Stimulated activated CD4-positive, alpha-beta T cell treated with anti-CD3 and anti-CD28 coated beads, Interleukin-12 subunit alpha, Interleukin-12 subunit beta, amount 100 ng/mL, for 24 hours (primary cell): ENCODE data around the gene GPRC5D.

Experiments used
- DNase-seq, 2 experiments: peaks; one replicate each; pipeline ENCODE4 v3.0.0-alpha.2; 2020; ENCODE audit warnings: low read depth in 2 of 2

The GPRC5D gene

DNA sequence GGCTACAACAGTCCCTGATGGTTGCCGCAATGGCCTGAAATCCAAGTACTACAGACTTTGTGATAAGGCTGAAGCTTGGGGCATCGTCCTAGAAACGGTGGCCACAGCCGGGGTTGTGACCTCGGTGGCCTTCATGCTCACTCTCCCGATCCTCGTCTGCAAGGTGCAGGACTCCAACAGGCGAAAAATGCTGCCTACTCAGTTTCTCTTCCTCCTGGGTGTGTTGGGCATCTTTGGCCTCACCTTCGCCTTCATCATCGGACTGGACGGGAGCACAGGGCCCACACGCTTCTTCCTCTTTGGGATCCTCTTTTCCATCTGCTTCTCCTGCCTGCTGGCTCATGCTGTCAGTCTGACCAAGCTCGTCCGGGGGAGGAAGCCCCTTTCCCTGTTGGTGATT is 43.7 kb downstream of the GPRC5D start:
- DNase-seq, result no peak

DNA sequence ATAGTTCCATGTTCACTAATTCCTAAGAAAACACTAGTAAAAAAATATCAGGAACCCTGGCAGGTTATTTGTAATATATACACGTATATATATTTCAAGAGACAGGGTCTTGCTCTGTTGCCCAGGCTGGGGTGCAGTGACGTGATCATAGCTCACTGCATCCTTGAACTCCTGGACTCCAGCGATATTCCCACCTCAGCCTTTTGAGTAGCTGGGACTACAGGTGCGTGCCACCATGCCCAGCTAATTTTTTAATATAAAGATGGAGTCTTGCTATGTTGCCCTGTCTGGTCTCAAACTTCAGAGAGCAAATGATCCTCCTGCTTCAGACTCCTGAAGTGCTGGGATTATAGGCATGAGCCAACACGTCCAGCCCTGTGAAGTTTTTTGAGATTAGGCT is 44.4 kb downstream of the GPRC5D start:
- no peak for DNase-seq

DNA sequence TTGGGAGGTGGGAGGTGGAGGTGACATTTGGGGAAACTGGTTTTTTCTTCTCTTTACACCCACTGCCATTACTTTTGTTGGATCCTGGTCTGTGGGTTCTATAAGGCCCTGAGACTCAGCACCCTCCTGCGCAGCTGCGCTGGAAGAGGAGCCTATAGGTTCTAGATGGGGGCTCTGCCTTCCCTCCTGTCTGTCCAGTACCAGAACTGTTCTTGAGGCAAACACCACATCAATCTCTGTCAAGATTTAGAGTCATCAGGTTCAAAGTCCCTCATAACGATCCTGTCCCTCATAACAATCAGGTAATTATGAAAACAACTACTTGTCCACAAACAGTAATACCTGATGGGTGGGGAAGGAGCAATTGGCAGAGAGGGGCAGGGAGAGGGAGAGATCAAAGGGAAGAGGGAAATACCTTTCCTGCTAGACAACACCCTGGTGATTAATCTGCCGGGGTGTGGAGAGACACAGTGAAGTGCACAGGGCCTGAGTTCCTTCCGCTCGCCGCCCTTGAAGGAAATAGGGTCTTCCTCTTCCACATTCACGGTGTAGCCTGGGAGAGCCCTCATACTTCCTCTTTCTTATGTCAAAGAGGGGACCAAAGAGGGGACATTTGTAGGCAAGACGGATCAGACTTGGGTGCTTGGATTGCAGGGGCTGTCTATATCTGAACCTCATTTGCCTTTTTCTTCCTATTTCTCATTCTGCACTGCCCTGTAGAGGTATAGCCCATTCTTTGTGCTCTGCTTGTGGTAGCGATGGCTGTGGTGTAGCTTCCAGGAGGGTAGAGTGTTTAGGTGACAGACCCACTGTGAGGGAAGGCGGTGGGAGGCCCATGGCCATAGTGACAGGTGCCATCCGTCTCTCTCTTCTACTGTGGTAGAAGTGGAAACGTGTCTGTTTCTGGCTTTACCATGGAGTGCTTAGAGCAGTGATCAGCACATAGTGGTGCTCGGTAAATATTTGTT is 48.0 kb downstream of the GPRC5D start:
- no peak for DNase-seq

DNA sequence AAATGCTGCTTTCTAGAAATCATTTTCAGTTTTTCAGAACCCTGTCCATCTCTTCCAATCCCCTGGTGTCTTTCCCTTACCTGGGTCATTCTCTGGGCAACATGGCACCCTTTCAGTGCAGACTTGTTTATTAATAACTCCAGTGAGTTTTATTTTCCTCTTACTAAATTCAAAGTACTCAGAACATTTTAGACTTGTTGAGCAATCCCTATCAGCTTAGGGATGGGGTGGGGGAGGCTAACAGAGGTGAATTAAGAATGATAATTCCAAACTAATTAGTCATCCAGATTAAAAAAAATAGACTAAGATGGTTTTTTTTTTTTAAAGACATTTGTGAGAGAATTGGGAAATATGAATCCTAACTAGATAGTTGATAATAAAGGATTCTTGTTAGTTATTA is 49.9 kb downstream of the GPRC5D start:
- DNase-seq, result no peak

DNA sequence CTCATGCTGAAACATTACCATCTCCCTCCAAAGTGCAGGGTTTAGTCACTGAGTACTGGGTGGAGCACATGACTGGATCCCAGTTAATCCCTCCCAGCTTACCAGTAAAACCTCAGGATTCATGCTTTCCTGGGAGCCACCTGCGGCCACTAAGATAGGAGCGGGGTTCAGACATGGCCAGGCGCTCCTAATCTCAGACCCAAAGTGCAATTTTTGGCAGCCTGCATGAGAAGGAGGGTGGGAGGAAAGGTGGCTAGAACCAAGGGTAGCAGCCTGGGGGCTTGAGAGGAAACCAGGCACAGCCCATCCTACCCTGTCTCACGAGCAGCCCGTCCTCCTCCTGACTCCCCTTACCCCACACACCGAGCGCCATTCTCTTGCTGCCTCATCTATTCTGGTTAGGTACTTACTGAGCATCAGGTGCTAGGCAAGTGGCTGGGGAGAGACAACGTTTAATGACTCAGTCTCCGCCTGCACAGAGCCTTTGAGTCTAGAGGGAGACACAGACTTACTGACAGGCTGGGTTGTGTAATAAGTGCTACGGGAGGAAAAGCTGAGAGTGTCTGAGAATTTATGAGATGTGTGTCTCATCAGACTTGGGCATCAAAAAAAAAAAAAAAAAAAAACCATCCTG is 50.7 kb downstream of the GPRC5D start:
- no peak for DNase-seq

DNA sequence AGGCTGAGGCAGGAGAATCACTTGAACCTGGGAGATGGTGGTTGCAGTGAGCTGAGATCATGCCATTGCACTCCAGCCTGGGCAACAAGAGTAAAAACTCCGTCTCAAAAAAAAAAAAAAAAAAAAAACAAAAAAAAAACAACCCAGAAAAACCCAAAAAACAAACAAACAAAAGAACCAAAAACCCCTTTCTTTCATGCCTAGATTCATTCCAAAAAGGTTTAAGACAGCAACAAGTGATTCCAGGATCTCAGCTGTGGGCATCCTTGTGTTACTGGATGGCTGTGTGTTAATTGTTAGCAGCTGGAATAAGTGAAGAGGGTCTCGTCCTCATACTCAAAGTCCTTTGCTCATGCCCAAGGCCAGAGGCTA is 51.2 kb downstream of the GPRC5D start:
- no peak for DNase-seq

DNA sequence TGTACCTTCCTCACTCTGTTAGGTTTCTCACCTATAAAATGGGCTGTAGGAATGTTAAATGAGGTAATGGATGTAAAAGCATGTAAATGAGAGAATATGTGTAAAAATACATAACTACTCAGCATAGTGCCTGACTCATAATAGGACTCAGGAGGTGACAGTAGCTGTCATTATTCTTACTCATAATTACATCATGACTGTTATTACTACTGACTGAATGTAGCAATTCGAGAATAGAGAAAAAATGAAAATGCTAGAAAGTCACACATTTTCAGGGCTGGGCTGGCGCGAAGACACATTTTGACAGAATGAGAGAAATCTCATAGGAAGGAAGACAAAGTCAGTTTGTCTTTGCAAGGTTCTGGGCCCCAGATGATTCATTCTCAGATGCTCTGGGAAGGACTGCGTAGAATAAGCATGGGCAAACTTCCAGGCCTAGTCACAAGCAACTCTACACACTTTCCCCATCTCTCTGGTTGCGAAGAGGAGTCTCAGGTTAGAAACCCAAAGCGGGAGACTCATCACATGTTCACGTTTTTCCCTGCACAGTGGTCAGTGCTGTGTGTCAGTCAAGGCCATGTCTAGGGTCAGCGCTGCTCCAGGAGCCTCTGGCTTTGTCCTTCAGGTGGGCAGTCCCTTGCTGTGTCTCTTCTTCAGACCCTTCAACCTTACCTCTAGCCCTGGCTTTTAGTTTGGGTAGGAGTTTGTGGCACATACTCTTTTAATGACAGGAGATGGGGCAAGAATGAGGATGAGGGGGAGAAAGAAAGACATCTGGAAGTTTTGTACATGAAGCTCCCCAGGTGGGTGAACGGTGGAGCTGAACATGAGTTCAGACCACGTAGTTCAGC is 52.2 kb downstream of the GPRC5D start:
- peak; percentile 30 to 57 for DNase-seq

DNA sequence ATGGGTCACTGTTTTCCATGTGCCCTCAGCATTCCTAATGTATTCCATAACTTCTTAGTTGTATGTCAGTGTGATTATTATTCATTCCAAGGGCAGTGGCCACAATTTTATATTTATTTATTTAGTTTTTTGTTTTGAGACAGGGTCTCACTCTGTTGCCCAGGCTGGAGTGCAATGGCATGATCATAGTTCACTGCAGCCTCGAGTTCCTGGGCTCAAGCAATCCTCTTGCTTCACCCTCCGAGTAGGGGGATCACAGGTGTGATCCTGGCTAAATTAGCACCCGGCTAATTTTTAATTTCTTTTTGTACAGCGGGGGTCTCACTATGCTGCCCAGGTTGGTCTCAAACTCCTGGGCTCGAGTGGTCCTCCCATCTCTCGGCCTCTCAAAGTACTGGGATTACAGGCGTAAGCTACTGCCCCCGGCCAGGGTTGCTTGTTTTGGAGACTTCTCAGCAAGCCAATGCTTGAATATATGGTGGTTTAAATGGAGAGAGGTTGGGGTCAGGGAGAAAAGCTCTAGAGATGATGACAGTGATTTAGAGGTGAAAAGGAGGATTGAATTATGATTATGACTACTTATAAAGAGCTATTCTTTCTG is 53.0 kb downstream of the GPRC5D start:
- DNase-seq, result no peak

DNA sequence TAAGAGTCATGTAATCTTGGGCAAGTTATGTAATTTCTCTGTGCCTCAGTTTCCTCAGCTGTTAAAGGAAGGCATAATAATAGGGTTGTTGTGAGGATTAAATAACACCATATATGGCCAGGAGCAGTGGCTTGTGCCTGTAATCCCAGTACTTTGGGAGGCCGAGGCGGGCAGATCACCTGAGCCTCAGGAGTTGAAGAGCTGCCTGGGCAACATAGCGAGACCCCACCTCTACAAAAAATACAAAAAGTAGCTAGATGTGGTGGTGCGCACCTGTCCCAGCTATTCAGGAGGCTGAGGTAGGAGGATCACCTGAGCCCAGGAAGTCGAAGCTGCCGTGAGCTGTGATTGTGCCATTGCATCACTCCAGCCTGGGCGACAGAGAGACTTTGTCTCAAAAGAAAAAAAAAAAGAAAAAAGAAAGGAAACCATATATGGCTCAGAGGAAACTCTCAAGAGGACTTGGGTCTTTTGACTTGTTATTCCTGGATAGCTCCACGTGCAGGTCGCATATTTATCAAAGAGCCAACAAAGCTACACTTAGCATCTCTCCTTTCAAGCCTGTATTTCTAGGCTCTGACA is 53.7 kb downstream of the GPRC5D start:
- no peak for DNase-seq

DNA sequence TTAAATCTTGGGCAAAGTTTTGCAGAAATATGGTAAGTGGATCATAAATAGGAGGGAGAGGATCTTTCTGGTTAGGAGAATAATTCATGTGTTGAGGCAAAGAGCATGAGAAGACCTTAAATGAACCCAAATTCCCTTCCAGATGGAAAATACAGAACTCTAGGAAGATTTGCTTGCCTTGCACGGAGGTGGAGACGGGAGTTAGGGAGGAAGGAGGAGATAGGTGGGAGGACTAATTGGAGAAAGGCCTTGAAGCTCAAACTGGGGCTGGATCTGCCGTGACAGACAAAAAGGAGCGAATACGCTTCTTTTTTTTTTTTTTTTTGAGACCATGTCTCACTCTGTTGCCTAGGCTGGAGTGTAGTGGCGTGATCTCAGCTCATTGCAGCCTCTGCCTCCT is 54.7 kb downstream of the GPRC5D start:
- no peak for DNase-seq

DNA sequence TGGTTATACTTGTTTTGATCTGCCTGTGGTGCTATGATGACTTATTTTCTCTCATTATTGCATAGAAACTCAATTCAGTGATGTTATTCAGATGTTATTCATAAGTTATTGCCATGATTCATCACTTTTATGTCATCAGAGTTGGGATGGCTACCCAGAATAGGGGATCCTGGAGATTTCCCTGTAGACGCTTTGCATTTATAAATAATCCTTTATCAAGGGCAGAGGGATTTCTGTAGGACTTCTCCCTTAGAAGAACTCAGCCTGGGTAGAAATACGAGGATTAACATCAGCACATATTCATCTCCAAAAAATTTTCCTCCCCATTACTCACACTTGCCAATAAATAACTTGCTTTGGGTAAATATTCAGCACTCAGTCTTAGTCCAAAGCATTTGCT is 55.7 kb downstream of the GPRC5D start:
- DNase-seq, result no peak

DNA sequence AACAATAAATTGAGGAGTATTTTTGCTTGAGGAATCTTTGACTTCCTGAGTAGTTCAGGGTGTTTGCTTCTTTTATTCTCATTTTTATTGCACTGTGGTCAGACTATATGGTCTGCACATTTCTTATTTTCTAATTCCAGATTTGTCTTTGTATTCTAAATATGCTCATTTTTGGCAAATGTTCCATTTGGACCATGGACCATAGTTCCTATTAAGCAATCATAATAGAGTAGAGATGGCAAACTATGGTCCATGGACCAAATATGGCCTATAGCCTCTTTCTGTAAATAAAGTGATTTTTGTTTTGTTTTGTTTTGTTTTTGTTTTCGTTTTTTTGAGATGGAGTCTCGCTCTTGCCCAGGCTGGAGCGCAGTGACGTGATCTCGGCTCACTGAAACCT is 58.5 kb downstream of the GPRC5D start:
- DNase-seq, result no peak

DNA sequence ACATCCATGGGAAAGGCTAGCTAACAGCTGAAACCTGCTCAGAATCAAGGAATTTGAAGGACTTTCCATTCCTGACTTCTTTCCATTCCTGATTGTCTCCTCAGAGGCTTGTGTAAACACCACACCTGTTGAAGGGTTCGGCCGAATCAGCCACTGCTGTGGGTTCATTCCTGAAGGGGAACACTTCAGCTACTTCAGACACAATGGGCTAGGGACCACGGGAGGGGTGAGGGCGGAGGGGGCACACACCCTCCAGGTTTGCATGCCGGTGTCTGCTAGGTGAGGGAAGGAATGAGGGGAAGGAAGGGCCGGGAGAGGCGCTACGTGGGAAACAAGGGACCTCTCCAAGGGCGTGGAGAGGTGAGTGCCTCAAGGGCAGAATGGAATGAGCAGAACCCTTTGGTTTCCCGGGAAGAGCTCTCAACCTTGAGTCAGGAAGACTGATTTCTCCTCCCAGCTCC is 59.3 kb downstream of the GPRC5D start:
- no peak for DNase-seq

DNA sequence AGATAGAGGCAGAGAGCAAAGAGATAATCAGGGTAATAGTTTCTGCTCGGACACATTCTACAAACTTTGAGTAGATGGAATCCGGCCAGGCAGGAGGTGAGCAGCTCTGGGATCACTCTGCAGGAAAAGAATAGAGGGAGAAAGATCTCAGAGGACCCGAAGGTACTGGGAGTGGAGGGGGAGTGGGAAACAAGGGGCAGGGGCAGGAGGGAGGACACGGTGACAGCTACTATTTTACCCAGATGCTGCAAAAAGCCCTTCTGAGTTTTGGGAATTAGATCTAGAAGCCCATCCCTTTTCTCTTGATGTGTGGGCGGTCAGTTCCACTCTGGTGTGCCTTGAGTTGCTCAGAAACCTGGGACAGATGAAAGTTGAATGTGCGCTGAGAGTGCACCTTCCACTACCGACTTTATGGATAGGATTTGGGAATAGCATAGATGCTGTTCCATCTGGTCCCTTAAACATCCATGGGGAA is 60.1 kb downstream of the GPRC5D start:
- no peak for DNase-seq

DNA sequence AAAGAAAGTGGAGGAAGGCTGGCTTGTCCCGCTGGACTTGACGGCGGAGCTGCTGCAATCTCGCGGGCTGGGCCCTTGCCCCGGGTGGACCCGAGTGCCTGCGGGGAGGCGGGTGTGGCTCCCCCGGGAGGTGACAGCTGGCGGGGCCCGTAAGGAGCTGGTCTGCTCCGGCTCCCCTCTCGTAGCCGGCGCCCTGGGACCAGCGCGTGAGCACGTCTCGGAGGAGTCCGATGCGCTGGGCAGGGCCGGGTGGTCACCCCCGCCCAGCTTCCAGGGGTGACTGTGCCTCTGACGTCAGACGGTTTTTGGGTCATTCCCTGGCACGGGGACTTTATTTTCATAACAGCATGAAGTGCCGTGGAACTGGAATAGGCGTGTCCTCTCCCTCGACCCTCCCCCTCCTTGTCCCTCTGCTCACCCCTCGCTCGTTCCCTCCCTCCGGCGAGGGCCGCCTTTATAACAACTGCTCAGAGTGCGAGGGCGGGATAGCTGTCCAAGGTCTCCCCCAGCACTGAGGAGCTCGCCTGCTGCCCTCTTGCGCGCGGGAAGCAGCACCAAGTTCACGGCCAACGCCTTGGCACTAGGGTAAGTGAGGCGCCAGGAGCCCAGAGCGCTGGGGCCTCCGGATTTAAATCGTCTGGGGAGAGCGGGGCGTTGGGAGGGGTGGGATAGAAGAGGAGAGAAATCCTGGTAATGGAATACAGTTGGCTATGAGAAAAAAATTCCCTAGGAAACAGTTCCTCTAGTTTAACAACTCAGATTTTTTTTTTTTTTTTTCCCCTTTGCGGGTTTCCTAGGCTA is 60.7 kb downstream of the GPRC5D start, which contains the start of gene GPRC5A:
TSS of gene GPRC5A (plus strand) at position 483 of the 801 bp plus-strand sequence. CDS start 16,688 bp downstream, outside the sequence.
- DNase-seq, result peak in 1 of 2 experiments; percentile 21
